Sigmoid colon (tissue), 4 donors: ENCODE results near the gene TBX5.

Experiments used
- EP300 ChIP-seq, 4 donors: sonication (generic); formaldehyde crosslinking; IDR thresholded peaks; one replicate each; pipeline ENCODE4 v1.6.1; 2017; ENCODE audit warnings: antibody characterized with exemption in 4 of 4
- POLR2A ChIP-seq, 2 donors: fragments of 450-650 bp; IDR thresholded peaks; one replicate each; pipeline ENCODE4 v1.6.1; 2016; ENCODE audit warnings: antibody characterized with exemption in 2 of 2, mild to moderate bottlenecking in 2 of 2, moderate library complexity in 2 of 2
- POLR2AphosphoS5 ChIP-seq, 4 donors: sonication (generic); formaldehyde crosslinking; IDR thresholded peaks; one replicate each; pipeline ENCODE4 v1.6.1; 2017; ENCODE audit warnings: antibody characterized with exemption in 4 of 4
- TF ChIP-seq, protein P1 (sequence below), 4 experiments: fragments of 450-650 bp in 3 of 4; fragments of 200-600 bp in 1 of 4; IDR thresholded peaks; one replicate each; pipeline ENCODE4 v1.5.1; 2016 to 2019; ENCODE audit warnings: antibody characterized with exemption in 4 of 4, mild to moderate bottlenecking in 3 of 4, moderate library complexity in 2 of 4

DNA sequence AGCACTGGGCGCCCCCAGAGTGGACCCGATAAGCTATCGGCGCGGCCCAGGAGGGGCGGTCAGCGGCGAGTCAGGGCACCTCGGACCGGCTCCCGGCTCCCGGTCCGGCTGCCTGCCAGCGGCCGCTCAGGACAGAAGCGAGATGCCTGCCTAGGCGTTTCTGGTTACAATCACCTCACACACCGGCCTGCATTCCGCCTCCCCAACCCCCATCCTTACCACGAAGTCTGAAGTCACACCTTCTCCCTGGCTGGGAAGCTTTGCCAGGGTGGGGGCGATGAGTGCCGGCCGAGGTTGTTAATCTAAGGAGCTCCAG is 42.6 kb upstream of the TBX5 start:
- TF ChIP-seq POLR2A (IDR thresholded peaks at IDR 0.05) (no peak), EP300 (IDR thresholded peaks at IDR 0.05) (no peak), POLR2AphosphoS5 (IDR thresholded peaks at IDR 0.05) (no peak)
- TF ChIP-seq, protein P1, sequence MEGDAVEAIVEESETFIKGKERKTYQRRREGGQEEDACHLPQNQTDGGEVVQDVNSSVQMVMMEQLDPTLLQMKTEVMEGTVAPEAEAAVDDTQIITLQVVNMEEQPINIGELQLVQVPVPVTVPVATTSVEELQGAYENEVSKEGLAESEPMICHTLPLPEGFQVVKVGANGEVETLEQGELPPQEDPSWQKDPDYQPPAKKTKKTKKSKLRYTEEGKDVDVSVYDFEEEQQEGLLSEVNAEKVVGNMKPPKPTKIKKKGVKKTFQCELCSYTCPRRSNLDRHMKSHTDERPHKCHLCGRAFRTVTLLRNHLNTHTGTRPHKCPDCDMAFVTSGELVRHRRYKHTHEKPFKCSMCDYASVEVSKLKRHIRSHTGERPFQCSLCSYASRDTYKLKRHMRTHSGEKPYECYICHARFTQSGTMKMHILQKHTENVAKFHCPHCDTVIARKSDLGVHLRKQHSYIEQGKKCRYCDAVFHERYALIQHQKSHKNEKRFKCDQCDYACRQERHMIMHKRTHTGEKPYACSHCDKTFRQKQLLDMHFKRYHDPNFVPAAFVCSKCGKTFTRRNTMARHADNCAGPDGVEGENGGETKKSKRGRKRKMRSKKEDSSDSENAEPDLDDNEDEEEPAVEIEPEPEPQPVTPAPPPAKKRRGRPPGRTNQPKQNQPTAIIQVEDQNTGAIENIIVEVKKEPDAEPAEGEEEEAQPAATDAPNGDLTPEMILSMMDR (IDR thresholded peaks at IDR 0.05), result no peak
